HG03442 (cell line): ENCODE results near the gene POLRMT.
"Not testable (repeated sequence)": the region's sequence is repeated elsewhere in the genome, so short reads cannot be mapped to it uniquely, and the experiment has no call there.

Experiments used
- ATAC-seq: cut with Tn5 transposase; IDR thresholded peaks from one replicate; pipeline ENCODE4 v1.9.1; 2021; ENCODE audit warnings: mild to moderate bottlenecking, moderate library complexity; ENCODE audit not compliant: unreplicated experiment

The POLRMT gene

GRCh38 chr19:629515-629914, 3.8 kb downstream of the POLRMT start:
- not testable (repeated sequence) for ATAC-seq

GRCh38 chr19:628168-628567, 5.2 kb downstream of the POLRMT start:
- no peak for ATAC-seq

GRCh38 chr19:626566-626965, 6.8 kb downstream of the POLRMT start:
- not testable (repeated sequence) for ATAC-seq

GRCh38 chr19:625257-625656, 8.1 kb downstream of the POLRMT start:
- no peak for ATAC-seq

GRCh38 chr19:624433-625109, 8.8 kb downstream of the POLRMT start:
- no peak for ATAC-seq

GRCh38 chr19:623974-624373, 9.4 kb downstream of the POLRMT start:
- no peak for ATAC-seq

- no peak for ATAC-seq
Observed at GRCh38 chr19:623175-623916, 10.0 kb downstream of the POLRMT start.

GRCh38 chr19:622666-623065, 10.7 kb downstream of the POLRMT start:
- no peak for ATAC-seq

GRCh38 chr19:621819-622218, 11.5 kb downstream of the POLRMT start:
- no peak for ATAC-seq

GRCh38 chr19:621191-621590, 12.1 kb downstream of the POLRMT start:
- ATAC-seq = not testable (repeated sequence)

- no peak for ATAC-seq
Observed at GRCh38 chr19:620166-620862, 13.0 kb downstream of the POLRMT start.

GRCh38 chr19:619286-620002, 13.9 kb downstream of the POLRMT start:
- ATAC-seq = no peak

- ATAC-seq = no peak
Observed at GRCh38 chr19:618674-619285, 14.6 kb downstream of the POLRMT start.

- ATAC-seq = no peak
Observed at GRCh38 chr19:618247-618619, 15.1 kb downstream of the POLRMT start.

- ATAC-seq = no peak
Observed at GRCh38 chr19:617551-618246, 15.6 kb downstream of the POLRMT start.

- no peak for ATAC-seq
Observed at GRCh38 chr19:616747-617526, 16.4 kb downstream of the POLRMT start.

GRCh38 chr19:616062-616700, 17.2 kb downstream of the POLRMT start:
- no peak for ATAC-seq

GRCh38 chr19:615619-616018, 17.7 kb downstream of the POLRMT start:
- ATAC-seq = no peak
